ENCODE data around the gene CNTN4. TPM values are rescaled to one million over a fixed set of nuclear protein-coding genes. Genes with fewer than 3 reads are reported as not detected.

CNTN4 gene
- polyA plus RNA-seq, 1 donor (not counting 4 experiments of a cell fraction or from before 2014, with no cell fraction given), result not detected

- no peak overlapping the region for H3K4me3 ChIP-seq (ENCODE audit: control insufficient read depth in 2 of 3, extremely low read depth in 1 of 3, insufficient read depth in 2 of 3, low read depth in 1 of 3, low read length in 3 of 3)
- no peaks in the 10 kb centered on the region for H3K9me3 ChIP-seq (ENCODE audit: control insufficient read depth, low read depth, low read length)
- H3K4me2 ChIP-seq (ENCODE audit: control insufficient read depth, extremely low read depth, insufficient read depth, low read depth, low read length), result no peak overlapping the region
- no peaks in the 10 kb centered on the region for H3K9me1 ChIP-seq (ENCODE audit: control insufficient read depth, extremely low read depth, insufficient read depth, low read length)
- no peaks in the 10 kb centered on the region for H3K4me1 ChIP-seq (ENCODE audit: control insufficient read depth, extremely low read depth, insufficient read depth, low read length)
- no peak overlapping the region for H3K27ac ChIP-seq (ENCODE audit: control insufficient read depth, insufficient read depth, low read length)
- DNase-seq (ENCODE audit: low read depth, low spot score) (no peak), FAIRE-seq (no peak)
- dilution Hi-C loops (cut with MboI; ENCODE audit: extremely low pct_ligation_motif_present, low sequenced_read_pairs), result no loop called here
- H2AFZ ChIP-seq (ENCODE audit: control insufficient read depth, low read length), result no peak overlapping the region
- no peak overlapping the region for H3K9ac ChIP-seq (ENCODE audit: control insufficient read depth, extremely low read depth, insufficient read depth, low read length)
- no peaks in the 10 kb centered on the region for H4K20me1 ChIP-seq (ENCODE audit: control insufficient read depth, extremely low read depth, insufficient read depth, low read length)
- TF ChIP-seq EZH2 (IDR thresholded peaks at IDR 0.05; ENCODE audit: low read length), result no peak
- no peak for TF ChIP-seq CTCF (optimal IDR thresholded peaks at IDR 0.05 in 1 of 3, IDR thresholded peaks at IDR 0.05 in 1 of 3, conservative IDR thresholded peaks at IDR 0.05 in 1 of 3; ENCODE audit: extremely low read depth in 1 of 3, insufficient read depth in 2 of 3, low read length in 3 of 3)
- no peaks in the 10 kb centered on the region for H3K27me3 ChIP-seq (ENCODE audit: control insufficient read depth, extremely low read depth, insufficient read depth, low read length)
- H3K36me3 ChIP-seq (ENCODE audit: control insufficient read depth in 2 of 2, extremely low read depth in 1 of 2, insufficient read depth in 2 of 2, low read length in 2 of 2), result no peaks in the 10 kb centered on the region
- H3K79me2 ChIP-seq (ENCODE audit: control insufficient read depth, insufficient read depth, low read length), result no peaks in the 10 kb centered on the region
These were observed 529.5 kb downstream of the CNTN4 start for GRCh38 chr3:2628117-2628516.

GRCh38 chr3:2635511-2635910 is 536.8 kb downstream of the CNTN4 start:
- no peak overlapping the region for H3K27ac ChIP-seq (ENCODE audit: control insufficient read depth, insufficient read depth, low read length)
- no peaks in the 10 kb centered on the region for H3K36me3 ChIP-seq (ENCODE audit: control insufficient read depth in 2 of 2, extremely low read depth in 1 of 2, insufficient read depth in 2 of 2, low read length in 2 of 2)
- H2AFZ ChIP-seq (ENCODE audit: control insufficient read depth, low read length), result no peak overlapping the region
- no peaks in the 10 kb centered on the region for H3K4me1 ChIP-seq (ENCODE audit: control insufficient read depth, extremely low read depth, insufficient read depth, low read length)
- H4K20me1 ChIP-seq (ENCODE audit: control insufficient read depth, extremely low read depth, insufficient read depth, low read length), result no peaks in the 10 kb centered on the region
- H3K4me2 ChIP-seq (ENCODE audit: control insufficient read depth, extremely low read depth, insufficient read depth, low read depth, low read length), result no peak overlapping the region
- dilution Hi-C loops (cut with MboI; ENCODE audit: extremely low pct_ligation_motif_present, low sequenced_read_pairs), result no loop called here
- no peak overlapping the region for H3K4me3 ChIP-seq (ENCODE audit: control insufficient read depth in 2 of 3, extremely low read depth in 1 of 3, insufficient read depth in 2 of 3, low read depth in 1 of 3, low read length in 3 of 3)
- no peaks in the 10 kb centered on the region for H3K79me2 ChIP-seq (ENCODE audit: control insufficient read depth, insufficient read depth, low read length)
- H3K9me1 ChIP-seq (ENCODE audit: control insufficient read depth, extremely low read depth, insufficient read depth, low read length), result no peaks in the 10 kb centered on the region
- TF ChIP-seq EZH2 (IDR thresholded peaks at IDR 0.05; ENCODE audit: low read length) (no peak), CTCF (optimal IDR thresholded peaks at IDR 0.05 in 1 of 3, IDR thresholded peaks at IDR 0.05 in 1 of 3, conservative IDR thresholded peaks at IDR 0.05 in 1 of 3; ENCODE audit: extremely low read depth in 1 of 3, insufficient read depth in 2 of 3, low read length in 3 of 3) (no peak)
- H3K27me3 ChIP-seq (ENCODE audit: control insufficient read depth, extremely low read depth, insufficient read depth, low read length), result no peaks in the 10 kb centered on the region
- H3K9ac ChIP-seq (ENCODE audit: control insufficient read depth, extremely low read depth, insufficient read depth, low read length), result no peak overlapping the region
- DNase-seq (ENCODE audit: low read depth, low spot score) (no peak), FAIRE-seq (no peak)
- no peaks in the 10 kb centered on the region for H3K9me3 ChIP-seq (ENCODE audit: control insufficient read depth, low read depth, low read length)

All from keratinocyte (primary cell).